ENCODE measurements around the gene PHYH.
A peak's percentile ranks its signal among the peaks of the same experiment; 100 is the strongest.
"Not testable (repeated sequence)": the region's sequence is repeated elsewhere in the genome, so short reads cannot be mapped to it uniquely, and the experiment has no call there.

The PHYH gene

DNA sequence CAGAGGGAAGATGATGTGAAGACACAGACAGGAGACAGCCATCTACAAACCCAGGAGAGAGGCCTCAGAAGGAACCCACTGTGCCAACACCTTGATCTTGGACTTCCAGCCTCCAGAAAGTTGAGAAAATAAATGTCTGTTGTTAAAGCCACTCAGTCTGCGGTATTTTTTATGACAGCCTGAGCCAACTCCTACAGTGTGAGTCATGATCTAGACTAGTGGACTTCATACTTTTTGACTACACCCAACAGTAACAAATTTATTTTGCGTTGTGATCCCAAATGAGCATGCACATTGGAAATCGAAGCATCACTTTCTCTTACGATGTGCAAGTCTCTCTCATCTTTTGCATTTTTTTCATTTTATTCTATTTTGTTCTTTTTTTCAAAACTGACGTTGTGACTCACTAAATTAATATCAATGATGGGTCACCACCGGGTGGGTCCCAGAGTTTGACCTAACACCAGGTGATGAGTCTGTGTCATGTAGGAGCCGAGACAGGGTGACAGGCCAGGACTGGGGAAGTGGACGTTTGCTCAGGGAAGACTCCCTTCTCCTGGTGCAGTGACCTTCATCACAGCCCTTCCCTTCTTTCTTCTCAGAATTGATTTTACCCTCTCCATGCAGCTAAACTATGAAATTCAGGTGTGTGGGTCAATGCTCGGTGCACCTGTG is 28.9 kb downstream of the PHYH start:
- no peak for FAIRE-seq

DNA sequence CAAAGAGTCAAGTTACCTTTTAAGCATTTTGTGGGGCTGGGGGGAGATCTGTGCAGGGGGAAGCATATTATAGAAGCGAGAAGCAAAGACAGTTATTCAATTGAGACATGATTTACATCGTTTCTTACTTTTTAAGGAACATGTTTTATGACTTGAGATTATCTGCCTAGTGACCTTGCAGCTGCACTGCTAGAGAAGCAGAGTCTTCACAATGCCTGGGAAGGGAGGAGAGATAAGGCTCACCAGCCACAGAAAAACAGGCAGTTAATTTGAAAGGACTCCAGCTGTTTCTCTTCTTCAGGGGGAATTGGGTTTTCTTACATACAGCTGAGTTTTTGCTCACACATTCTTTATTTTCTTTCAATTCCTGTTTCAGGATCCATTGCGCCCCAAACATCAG is 31.0 kb downstream of the PHYH start:
- FAIRE-seq, result no peak

DNA sequence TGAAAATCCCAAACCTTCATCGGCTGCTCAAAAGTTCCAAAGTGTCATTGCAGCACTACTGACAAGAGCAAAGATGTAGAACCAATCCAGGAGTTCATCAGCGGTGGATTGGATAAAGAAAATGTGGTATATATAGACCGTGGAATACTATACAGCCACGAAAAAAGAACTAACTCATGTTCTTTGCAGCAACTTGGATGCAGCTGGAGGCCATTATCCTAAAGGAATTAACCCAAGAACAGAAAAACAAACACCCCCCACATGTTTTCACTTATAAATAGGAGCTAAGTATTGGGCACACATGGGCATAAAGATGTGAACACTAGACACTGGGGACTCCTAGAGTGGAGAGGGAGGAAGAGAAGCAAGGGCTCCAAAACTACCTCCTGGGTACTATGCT is 31.6 kb downstream of the PHYH start:
- FAIRE-seq, result no peak

DNA sequence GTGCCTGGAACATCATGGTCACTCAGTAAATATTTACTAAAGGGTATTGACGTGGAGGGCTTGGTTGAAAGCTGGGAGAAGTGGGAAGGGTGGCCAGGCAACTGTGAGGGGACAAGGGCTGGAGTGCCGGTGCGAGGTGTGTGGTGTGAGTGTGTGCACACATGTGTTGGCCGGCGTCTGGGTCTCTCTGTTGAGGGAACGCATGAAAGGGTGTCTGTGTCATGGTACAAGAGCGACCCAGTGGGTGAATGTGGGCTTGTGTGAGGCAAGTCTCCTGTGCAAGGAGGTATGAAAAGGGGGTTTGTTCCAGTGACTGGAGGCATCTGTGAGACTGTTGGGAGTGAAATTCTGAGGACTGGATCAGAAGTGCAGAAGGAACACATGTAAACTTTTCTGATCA is 36.3 kb downstream of the PHYH start:
- FAIRE-seq, result no peak

DNA sequence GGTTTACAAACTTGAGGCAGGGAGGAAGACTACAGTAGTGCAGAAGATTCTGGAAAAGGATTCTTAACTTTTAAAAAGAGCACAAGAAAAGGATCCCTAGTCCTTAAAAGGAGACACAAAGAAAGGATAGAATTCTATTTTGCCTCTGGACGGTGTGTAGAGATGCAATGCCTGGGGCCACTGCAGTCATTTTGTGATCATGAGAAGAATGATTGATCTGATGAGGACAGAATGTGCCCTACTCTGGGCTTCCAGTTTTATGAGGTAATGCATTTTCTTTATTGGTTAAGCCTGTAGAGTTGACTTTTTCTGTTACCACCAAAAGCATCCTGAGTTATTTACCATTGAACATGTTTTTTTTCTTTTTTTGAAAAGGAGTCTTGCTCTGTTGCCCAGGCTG is 37.4 kb downstream of the PHYH start:
- no peak for FAIRE-seq

DNA sequence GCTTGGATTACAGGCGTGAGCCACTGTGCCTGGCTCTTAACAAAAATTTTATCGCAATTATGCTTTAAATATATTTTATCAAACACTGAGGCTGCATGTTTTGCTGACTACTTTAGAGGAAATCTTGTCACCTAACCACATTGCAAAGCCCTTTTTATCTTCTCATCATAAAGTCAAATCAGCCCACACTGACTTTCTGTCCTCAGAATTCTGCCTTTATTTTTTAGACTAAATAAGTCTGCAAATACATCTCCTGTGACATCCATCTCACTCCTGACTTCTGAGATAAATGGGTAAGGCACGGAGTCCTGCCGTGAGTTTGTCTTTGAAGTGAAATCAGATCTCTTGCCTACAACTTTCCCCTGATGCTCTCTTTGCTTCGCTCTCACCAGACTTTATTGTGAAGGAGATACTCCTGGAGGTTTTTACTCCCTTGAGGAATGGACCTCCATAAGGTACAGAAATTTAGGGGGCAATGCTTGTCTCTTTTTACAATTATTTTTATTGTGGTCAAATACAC is 42.2 kb downstream of the PHYH start:
- no peak for FAIRE-seq

DNA sequence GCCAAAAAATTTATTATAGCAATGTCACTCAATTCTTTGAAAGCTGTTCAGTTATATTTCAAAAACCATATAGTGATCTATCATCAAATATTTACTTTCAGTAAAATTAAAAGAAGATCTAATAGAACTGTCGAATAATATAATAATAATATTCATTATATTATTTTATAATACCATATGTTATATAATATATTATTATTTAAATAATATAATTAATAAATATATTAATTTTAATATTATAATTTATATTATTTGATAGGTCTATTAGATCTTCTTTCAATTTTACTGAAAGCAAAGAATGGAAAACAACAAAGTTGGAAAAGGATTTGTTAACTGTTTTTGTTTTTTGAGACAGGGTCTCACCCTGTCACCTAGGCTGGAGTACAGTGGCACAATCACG is 43.2 kb downstream of the PHYH start:
- peak; percentile 61 for FAIRE-seq

DNA sequence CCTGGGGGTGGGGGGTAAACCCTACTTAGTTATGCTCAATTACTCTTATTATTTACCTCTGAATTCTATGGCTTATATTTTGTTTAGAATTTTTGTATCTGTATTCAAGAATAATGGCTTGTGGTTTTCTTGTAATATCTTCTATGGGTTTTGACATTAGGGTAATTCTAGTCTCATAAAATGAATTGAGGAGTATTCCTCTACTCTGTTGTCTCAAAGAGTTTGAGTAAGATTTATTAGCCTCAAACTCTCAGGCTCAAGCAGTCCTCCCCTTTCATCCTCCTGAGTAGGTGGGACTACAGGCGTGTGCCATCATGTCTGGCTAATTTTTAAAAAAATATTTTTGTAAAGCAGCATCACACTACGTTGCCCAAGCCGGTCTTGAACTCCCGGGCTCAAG is 46.1 kb downstream of the PHYH start:
- no peak for FAIRE-seq

DNA sequence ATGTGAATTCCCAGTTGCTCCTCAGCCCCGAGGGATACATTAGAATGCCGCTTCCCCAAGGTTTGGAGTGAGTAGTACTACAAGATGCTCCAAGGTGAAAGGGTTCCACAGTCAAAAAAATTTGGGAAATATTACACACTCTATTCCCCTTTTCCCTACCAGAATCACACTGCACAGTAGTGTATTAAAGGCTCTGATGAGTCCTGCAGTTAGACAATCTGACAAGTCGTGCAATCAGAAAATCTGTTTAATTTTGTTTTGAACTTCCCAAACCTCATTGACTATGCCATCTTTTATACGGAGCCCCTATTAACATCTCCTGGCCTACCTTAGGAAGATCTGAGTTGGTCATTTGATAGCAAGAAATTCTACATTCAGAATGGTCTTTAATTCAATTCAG is 52.1 kb downstream of the PHYH start:
- FAIRE-seq, result no peak

DNA sequence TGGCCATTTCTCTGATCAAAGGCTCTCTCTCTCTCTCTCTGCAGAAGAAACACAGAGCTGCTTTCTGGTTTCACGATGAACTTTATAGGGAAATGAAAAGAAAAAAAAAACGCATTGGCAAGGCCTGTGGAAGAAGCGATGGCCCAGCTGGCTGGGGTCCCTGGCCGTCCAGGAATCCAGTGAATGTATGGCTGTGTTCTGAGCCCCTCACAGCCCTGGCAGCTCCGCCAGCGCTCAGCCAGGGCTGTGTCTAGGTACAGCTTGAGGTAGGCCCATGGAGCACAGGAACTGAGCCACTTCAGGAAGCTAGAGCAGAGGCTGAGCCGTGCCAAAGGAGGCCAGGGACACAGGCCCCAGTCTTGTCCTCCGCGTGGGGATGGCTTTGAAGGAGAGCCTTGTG is 52.6 kb downstream of the PHYH start:
- no peak for FAIRE-seq

DNA sequence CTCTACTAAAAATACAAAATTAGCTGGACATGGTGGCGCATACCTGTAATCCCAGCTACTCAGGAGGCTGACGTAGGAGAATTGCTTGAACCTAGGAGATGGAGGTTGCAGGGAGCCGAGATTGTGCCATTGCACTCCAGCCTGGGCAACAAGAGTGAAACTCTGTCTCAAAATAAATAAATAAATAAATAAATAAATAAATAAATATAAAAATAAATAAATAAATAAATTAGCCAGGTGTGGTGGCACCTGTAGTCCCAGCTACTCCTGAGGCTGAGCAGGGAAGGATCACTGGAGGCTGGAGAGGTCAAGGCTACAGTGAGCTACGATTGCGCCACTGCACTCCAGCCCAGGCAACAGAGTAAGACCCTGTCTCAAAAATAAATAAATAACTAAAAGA is 57.6 kb downstream of the PHYH start:
- FAIRE-seq, result not testable (repeated sequence)

DNA sequence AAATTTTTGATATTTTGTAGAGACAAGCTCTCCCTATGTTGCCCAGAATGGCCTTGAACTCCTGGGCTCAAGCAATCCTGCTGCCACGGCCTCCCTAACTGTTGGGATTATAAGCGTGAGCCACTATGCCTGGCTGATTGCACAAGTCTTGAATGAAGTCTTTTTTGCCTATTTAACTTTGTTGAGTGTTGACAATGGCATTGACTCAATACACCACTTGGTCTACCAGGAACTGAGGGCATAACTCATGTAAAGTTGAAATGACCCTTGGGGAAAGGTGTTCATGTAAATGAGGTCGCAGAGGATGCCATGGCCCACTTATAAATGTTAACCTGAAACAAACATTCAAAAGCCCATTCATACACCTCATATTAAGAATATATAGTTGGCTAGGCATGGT is 58.3 kb downstream of the PHYH start:
- FAIRE-seq, result no peak

DNA sequence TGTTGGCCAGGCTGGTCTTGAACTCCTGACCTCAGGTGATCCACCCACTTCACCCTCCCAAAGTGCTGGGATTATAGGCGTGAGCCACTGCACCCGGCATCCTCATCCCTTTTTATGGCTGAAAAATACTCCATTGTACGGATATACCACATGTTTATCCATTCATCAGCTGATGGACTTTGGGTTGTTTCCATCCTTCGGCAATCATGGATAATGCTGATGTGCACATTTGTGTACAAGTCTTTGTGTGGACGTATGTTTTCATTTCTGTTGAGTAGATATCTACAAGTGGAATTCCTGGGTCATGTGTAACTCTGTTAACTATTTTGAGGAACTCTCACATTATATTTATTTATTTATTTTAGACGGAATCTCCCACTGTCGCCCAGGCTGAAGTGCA is 59.9 kb downstream of the PHYH start:
- FAIRE-seq, result no peak

DNA sequence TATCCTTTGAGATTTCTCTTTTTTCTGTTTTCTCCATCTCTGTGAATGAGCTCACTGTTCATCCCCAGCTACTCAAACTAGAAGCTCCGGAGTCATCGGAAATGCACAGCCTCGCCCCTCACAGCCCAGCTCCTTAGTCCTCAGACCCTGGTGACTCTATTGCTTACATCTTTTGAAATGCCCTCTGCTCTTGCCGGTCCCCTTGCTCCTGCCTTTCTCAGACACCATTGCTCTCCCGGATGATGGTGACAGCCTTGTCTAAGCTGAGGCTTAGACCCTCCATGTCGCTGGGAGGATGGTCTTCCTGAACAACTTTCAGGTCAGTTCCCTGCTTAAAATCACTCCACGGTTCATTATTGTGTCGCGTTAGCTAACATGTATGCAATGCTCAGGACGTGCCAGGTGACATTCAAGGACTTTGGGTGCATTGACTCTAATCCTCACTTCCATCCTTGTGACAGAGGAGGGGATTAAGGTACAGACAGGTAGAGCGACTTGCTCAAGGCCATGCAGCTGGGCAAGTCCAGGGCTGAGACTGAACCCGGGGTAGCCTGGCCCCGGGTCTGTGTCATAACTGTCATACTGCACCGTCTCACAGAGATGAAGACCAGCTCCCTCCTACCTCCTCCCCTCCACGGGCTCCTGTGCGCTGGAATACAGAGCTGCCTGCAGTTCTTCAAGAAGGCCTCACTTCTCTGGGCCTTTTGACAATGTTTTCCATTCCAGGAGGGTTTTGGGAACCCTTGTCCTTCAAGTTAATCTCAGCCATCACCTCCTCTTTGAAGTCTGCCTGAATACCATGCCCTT is 61.4 kb downstream of the PHYH start:
- no peak for FAIRE-seq

DNA sequence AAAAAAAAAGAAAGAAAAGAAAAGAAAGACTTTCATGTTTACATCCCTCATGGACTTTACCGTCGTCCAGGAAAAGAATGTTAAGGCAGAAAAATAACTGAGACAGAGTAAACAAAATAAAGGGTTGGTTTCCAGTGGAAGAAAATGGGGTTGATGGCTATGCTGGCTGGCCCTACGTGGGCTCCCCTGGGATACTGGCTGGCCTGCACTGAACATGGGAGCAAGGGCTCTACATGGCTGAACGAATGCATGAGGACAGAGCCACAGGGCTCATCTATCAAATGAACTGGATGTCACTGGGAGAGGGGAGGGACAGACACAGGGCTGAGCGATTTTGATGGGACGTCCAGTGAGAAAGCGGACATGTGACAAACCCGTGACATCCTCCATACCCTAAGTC is 63.2 kb downstream of the PHYH start:
- FAIRE-seq, result no peak

DNA sequence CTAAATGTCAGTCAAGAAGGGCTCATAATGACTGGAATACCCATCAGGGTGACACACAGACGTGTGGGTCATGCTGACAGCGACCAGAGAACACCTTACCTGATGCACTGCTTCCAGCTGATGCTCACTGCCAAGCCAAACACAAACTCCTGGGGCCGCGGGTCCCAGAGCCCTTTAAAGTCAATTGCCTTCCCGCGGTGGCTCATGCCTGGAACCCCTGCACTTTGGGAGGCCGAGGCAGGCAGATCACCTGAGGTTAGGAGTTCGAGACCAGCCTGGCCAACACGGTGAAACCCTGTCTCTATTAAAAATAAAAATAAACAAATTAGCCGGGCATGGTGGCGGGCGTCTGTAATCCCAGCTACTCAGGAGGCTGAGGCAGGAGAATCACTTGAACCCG is 65.1 kb downstream of the PHYH start:
- FAIRE-seq, result not testable (repeated sequence)

DNA sequence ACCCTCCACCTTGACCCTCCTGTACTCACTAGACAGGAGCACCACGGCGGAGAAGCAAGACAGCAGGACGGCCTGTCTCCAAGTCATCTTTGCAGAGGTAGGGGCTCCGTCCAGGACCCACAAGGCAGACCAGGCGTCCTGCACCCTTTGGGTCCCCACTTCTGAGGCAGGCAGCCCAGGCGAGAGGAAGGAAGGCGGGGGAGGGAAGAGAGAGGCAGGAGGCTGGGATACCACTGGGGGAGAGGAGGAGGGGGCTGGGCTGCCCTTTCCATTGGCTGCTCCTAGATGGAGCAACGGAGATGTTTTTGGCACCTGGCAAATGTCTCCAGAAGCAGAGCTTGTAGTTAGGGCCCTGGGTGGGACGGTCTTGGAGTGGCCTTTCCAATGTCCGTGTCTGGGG is 65.7 kb downstream of the PHYH start, which contains the start of gene UCMA:
Gene UCMA, minus strand, starts transcription at position 203 of the 400 bp plus-strand sequence. Its CDS starts 116 bp downstream, at position 87.
- FAIRE-seq, result no peak

DNA sequence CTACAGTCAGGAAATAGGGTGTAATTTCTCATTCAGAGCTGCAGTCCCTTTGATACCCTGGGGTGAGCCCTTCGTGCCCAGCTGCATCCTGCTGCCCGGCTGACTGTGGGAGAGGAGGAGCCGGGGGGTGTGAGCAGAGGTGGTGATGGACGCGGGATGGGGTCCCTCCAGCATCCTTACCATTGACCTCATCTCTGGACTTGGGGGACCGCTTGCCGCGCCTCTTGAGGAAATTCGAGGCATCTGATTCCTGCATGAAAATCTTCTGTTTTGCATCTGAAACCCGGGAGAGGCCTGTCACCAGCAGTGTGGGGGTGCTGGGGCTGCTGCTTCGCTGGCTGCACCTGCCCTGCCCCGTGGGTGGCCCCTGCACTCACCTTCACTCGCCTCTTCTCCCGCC is 66.5 kb downstream of the PHYH start:
- no peak for FAIRE-seq

DNA sequence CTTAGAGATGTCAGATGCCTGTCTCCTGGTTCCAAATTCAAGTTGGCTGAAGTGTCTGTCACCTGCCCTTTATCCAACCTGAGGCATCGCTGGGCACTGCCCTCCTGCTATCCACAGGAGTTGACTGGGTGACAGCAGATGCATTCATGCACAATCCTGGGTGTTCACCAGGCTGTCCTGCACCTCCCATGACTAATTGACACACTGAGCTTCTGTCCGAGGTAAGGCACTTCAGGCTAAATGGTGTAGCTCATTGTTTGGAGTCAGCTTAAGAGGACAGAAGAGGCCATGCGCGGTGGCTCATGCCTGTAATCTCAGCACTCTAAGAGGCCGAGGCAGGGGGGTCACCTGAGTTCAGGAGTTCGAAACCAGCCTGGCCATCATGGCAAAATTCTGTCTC is 68.1 kb downstream of the PHYH start:
- no peak for FAIRE-seq

DNA sequence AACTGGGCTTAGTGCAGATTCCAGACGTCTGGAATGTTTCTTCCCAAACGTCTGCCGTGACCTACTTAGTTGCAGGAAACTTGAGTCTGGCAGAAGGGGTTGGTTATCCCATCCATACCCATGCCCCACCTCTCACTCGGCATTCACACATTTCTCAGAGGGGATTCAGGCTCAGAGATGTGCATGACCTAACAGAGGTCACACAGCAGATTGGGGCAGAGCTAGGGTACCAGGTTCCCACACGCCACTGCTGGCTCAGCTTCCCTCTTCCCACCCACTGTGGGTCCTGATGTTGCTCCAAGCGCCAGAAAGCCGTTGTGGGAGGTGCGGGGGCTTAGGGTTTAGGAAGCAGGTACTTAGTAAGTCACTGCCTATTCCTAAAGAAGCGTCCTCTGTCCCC is 68.7 kb downstream of the PHYH start:
- FAIRE-seq, result no peak

All from endometrium (tissue), 2 donors.